Prostate gland (tissue), 2 donors: ENCODE measurements around the gene ARAP3.

Experiments used
- POLR2A ChIP-seq: fragments of 450-650 bp; IDR thresholded peaks from one replicate; pipeline ENCODE4 v1.6.1; 2016; ENCODE audit warnings: antibody characterized with exemption, mild to moderate bottlenecking
- POLR2AphosphoS5 ChIP-seq: sonication (generic); formaldehyde crosslinking; IDR thresholded peaks from one replicate; pipeline ENCODE4 v1.6.1; 2017; ENCODE audit warnings: antibody characterized with exemption
- TF ChIP-seq, protein P1 (sequence below), 4 experiments: fragments of 200-600 bp in 2 of 4; fragments of 450-650 bp in 2 of 4; sonication (generic) in 2 of 4; IDR thresholded peaks; 1 replicate in 3 of 4; 2 replicates in 1 of 4; pipeline ENCODE4 v1.5.1; 2016 to 2019; ENCODE audit warnings: antibody characterized with exemption in 4 of 4, mild to moderate bottlenecking in 2 of 4, moderate library complexity in 2 of 4

DNA sequence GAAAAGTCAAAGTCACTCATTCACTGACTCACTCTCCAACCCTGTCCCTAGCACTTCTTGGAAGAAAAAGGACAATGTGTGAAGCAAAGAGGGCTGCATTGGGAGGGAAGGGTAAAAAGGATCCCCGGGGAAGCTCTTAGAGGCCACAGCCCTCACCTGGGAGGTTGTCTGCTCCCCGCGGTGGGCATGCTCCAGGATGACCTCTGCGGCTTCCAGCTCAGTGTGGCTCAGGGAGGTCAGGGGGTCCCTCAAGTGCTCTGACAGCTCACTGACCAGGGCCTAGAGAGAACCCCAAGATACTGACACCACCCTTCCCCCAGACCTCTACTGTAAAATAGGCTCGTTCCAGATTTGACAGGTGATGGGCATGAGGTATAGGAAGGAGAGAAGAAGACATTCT lies 34.8 kb downstream of the ARAP3 start:
- TF ChIP-seq, protein P1, sequence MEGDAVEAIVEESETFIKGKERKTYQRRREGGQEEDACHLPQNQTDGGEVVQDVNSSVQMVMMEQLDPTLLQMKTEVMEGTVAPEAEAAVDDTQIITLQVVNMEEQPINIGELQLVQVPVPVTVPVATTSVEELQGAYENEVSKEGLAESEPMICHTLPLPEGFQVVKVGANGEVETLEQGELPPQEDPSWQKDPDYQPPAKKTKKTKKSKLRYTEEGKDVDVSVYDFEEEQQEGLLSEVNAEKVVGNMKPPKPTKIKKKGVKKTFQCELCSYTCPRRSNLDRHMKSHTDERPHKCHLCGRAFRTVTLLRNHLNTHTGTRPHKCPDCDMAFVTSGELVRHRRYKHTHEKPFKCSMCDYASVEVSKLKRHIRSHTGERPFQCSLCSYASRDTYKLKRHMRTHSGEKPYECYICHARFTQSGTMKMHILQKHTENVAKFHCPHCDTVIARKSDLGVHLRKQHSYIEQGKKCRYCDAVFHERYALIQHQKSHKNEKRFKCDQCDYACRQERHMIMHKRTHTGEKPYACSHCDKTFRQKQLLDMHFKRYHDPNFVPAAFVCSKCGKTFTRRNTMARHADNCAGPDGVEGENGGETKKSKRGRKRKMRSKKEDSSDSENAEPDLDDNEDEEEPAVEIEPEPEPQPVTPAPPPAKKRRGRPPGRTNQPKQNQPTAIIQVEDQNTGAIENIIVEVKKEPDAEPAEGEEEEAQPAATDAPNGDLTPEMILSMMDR (IDR thresholded peaks at IDR 0.05), result no peak
- TF ChIP-seq POLR2A, result no peak
- no peak for TF ChIP-seq POLR2AphosphoS5
